ENCODE measurements around the gene ANGPTL5. TPM values are rescaled to one million over a fixed set of nuclear protein-coding genes. Genes with fewer than 3 reads are reported as not detected.

Gene ANGPTL5
- total RNA-seq, 2 experiments from 2014 or later, result not detected

- Histone ChIP-seq H2AFZ (ENCODE audit: low read length) (no peak overlapping the region), H4K20me1 (ENCODE audit: insufficient read depth, low read length) (no peaks in the 10 kb centered on the region), H3K4me1 (ENCODE audit: insufficient read depth, low read length, poor library complexity, severe bottlenecking) (no peaks in the 10 kb centered on the region), H3K4me2 (ENCODE audit: low read length) (no peak overlapping the region), H3K36me3 (ENCODE audit: insufficient read depth, low read length) (no peaks in the 10 kb centered on the region), H3K9me2 (ENCODE audit: insufficient read depth, low read length) (no peaks in the 10 kb centered on the region), H3K4me3 (ENCODE audit: low read depth, low read length, poor library complexity, severe bottlenecking) (no peak overlapping the region), H3K9me3 (ENCODE audit: low read length) (no peaks in the 10 kb centered on the region), H3K79me2 (ENCODE audit: insufficient read depth, low read depth, low read length) (no peaks in the 10 kb centered on the region), H3K27ac (ENCODE audit: low read depth, low read length, poor library complexity, severe bottlenecking) (no peak overlapping the region)
- TF ChIP-seq EZH2phosphoT487 (IDR thresholded peaks at IDR 0.05; ENCODE audit: borderline replicate concordance, low read depth, low read length), result no peak
- no peak for TF ChIP-seq CTCF (conservative IDR thresholded peaks at IDR 0.05; ENCODE audit: low read length)
- CTCF ChIA-PET (ENCODE audit: unreplicated experiment), result no interaction called here
- no TSS peak for BruUV-seq (replicated peaks)
- no peak for DNase-seq (ENCODE audit: low spot score)
- POLR2A ChIA-PET, result interaction anchor here (0.6 to 1.5 kb wide), 4 partner anchors 9 to 322 kb away, joined by 3 to 4 read pairs (median 3); no protein-coding TSS in a partner anchor
- intact Hi-C loops (cut with micrococcal nuclease; ENCODE audit: unreplicated experiment), result no loop called here
These were observed 15.4 kb upstream of the ANGPTL5 start for GRCh38 chr11:101931692-101932091.

- intact Hi-C loops (cut with micrococcal nuclease; ENCODE audit: unreplicated experiment), result no loop called here
- TF ChIP-seq EZH2phosphoT487 (IDR thresholded peaks at IDR 0.05; ENCODE audit: borderline replicate concordance, low read depth, low read length) (no peak), CTCF (conservative IDR thresholded peaks at IDR 0.05; ENCODE audit: low read length) (no peak)
- Histone ChIP-seq H4K20me1 (ENCODE audit: insufficient read depth, low read length) (no peaks in the 10 kb centered on the region), H3K4me1 (ENCODE audit: insufficient read depth, low read length, poor library complexity, severe bottlenecking) (no peaks in the 10 kb centered on the region), H3K4me2 (ENCODE audit: low read length) (no peak overlapping the region), H2AFZ (ENCODE audit: low read length) (no peak overlapping the region), H3K9me2 (ENCODE audit: insufficient read depth, low read length) (no peaks in the 10 kb centered on the region), H3K9me3 (ENCODE audit: low read length) (no peaks in the 10 kb centered on the region), H3K27ac (ENCODE audit: low read depth, low read length, poor library complexity, severe bottlenecking) (no peak overlapping the region), H3K4me3 (ENCODE audit: low read depth, low read length, poor library complexity, severe bottlenecking) (no peak overlapping the region), H3K36me3 (ENCODE audit: insufficient read depth, low read length) (no peaks in the 10 kb centered on the region), H3K79me2 (ENCODE audit: insufficient read depth, low read depth, low read length) (no peaks in the 10 kb centered on the region)
- CTCF ChIA-PET (ENCODE audit: unreplicated experiment), result no interaction called here
- DNase-seq (ENCODE audit: low spot score), result no peak
- no TSS peak for BruUV-seq (replicated peaks)
- POLR2A ChIA-PET, result interaction anchor here (0.6 to 1.5 kb wide), 5 partner anchors 10 to 548 kb away, joined by 3 to 5 read pairs (median 4); no protein-coding TSS in a partner anchor
These were observed 13.1 kb upstream of the ANGPTL5 start for GRCh38 chr11:101929294-101929915.

GRCh38 chr11:101923554-101923953, 7.2 kb upstream of the ANGPTL5 start:
- CTCF ChIA-PET (ENCODE audit: unreplicated experiment), result no interaction called here
- no peak for DNase-seq (ENCODE audit: low spot score)
- no peaks in the 10 kb centered on the region for H4K20me1 ChIP-seq (ENCODE audit: insufficient read depth, low read length)

More at GRCh38 chr11:101923554-101923953, 7.2 kb upstream of the ANGPTL5 start:
- no peak overlapping the region for H2AFZ ChIP-seq (ENCODE audit: low read length)
- POLR2A ChIA-PET, result interaction anchor here (0.7 to 1.0 kb wide), 2 partner anchors 9 to 17 kb away, joined by 4 to 5 read pairs; partner anchors contain the start of gene CEP126
- no peak overlapping the region for H3K27ac ChIP-seq (ENCODE audit: low read depth, low read length, poor library complexity, severe bottlenecking)
- intact Hi-C loops (cut with micrococcal nuclease; ENCODE audit: unreplicated experiment), result no loop called here
- H3K9me3 ChIP-seq (ENCODE audit: low read length), result no peaks in the 10 kb centered on the region
- no peak overlapping the region for H3K4me2 ChIP-seq (ENCODE audit: low read length)
- H3K79me2 ChIP-seq (ENCODE audit: insufficient read depth, low read depth, low read length), result no peaks in the 10 kb centered on the region
- no TSS peak for BruUV-seq (replicated peaks)
- no peak for TF ChIP-seq CTCF (conservative IDR thresholded peaks at IDR 0.05; ENCODE audit: low read length)
- TF ChIP-seq EZH2phosphoT487 (IDR thresholded peaks at IDR 0.05; ENCODE audit: borderline replicate concordance, low read depth, low read length), result no peak
- no peaks in the 10 kb centered on the region for H3K4me1 ChIP-seq (ENCODE audit: insufficient read depth, low read length, poor library complexity, severe bottlenecking)
- no peak overlapping the region for H3K4me3 ChIP-seq (ENCODE audit: low read depth, low read length, poor library complexity, severe bottlenecking)
- H3K9me2 ChIP-seq (ENCODE audit: insufficient read depth, low read length), result no peaks in the 10 kb centered on the region
- H3K36me3 ChIP-seq (ENCODE audit: insufficient read depth, low read length), result no peaks in the 10 kb centered on the region

Measured in OCI-LY7 (cell line).